ENCODE data around the gene ZSWIM6.

DNA sequence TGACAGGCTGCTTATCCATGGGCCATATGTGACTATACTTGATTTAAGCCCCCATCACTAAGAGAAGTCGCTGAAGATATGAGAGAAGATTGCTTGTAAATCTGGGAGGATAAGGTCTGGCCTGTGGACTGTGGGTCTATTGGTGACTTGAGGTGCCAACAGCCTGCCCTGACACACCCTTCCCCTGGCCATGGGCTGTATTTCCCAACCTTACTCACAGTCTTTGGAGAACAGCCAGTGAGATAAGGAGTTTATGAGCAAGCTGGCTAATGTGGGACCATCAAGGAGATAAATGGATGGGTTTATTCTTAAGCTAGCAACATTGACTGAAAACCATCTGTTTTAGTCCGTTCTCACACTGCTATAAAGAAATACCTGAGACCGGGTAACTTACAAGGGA is 231.3 kb downstream of the ZSWIM6 start:
- no peak for TF ChIP-seq CTCF (IDR thresholded peaks at IDR 0.05)
- no peak for TF ChIP-seq ZFX (IDR thresholded peaks at IDR 0.05; ENCODE audit: borderline replicate concordance)

Measured in 22Rv1 (cell line).